ENCODE measurements around the gene FYN.

FYN gene

DNA sequence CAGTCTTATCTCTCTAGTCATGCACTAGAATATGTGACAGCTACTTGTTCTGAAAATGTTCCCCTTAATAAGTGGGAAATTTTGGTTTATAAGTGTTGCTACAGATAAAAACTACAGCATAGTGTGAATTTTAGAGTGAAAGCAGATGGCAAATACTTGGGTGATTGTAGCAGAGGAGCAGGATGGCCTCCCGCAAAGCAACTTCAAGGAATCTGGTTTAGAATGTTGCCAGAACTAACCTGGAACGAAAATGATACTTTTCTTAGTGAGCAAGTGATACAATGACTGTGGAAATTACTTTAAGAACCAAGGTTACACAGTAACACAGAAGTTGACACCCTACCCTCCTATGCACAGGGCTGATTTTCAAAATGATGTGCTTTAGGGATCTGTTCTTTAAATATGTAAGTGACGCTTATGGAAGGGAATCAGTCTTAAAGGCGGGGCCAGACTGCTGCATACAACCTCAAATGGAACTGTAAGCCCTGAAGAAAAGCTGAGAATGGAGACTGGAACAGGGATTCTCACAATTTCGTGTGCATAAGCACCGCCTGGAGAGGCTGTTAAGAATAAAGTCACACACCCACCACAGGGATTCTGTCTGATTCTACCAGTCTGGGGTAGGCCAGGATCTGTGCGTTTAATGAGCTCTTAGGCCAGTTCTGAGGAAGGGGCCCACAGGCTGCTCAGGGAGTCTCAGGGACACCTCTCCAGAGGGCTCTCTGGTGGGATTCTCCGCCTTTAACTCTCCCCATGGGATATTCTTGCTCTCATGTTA is 97.9 kb downstream of the FYN start:
- Histone ChIP-seq H3K79me2 (ENCODE audit: insufficient read depth, low read length) (no peaks in the 10 kb centered on the region), H3K27me3 (ENCODE audit: low read length) (no peaks in the 10 kb centered on the region), H2AFZ (ENCODE audit: low read depth, low read length, severe bottlenecking) (no peak overlapping the region), H3K27ac (ENCODE audit: low read depth, low read length) (no peak overlapping the region), H3F3A (ENCODE audit: insufficient read depth) (no peaks in the 10 kb centered on the region), H3K9ac (ENCODE audit: low read length) (no peak overlapping the region), H3K4me3 (ENCODE audit: insufficient read depth, low read length, poor library complexity, severe bottlenecking) (no peak overlapping the region), H3K4me2 (ENCODE audit: low read depth, low read length, poor library complexity, severe bottlenecking) (no peak overlapping the region), H3K9me3 (ENCODE audit: insufficient read depth, low read length) (no peaks in the 10 kb centered on the region), H3K36me3 (ENCODE audit: low read length) (no peaks in the 10 kb centered on the region), H3K9me2 (replicated peaks; ENCODE audit: insufficient read depth, low read length) (no peaks in the 10 kb centered on the region), H4K20me1 (ENCODE audit: low read depth, low read length) (no peaks in the 10 kb centered on the region)
- TF ChIP-seq EZH2phosphoT487 (conservative IDR thresholded peaks at IDR 0.05; ENCODE audit: low read length) (no peak), CTCF (IDR thresholded peaks at IDR 0.05; ENCODE audit: insufficient read depth, low read length, poor library complexity, severe bottlenecking) (no peak)

DNA sequence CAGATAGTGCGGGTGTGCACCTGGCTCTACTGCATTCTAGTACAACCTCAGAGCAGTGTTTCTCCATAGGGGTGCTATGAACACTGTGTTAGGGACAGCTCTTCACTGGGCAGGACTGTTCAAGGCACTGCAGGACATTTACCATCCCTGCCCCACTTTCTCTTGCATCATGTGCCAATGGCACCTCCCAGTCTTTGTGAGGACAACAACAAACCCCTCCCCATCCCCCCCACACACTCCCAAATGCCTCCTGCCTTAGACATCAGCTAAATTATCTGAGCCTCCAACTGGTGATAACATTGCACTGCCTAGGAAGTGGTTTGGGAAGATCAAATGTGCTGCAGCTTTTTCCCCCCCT is 98.9 kb downstream of the FYN start:
- no peaks in the 10 kb centered on the region for H3K36me3 ChIP-seq (ENCODE audit: low read length)
- H3K9ac ChIP-seq (ENCODE audit: low read length) = no peak overlapping the region
- H4K20me1 ChIP-seq (ENCODE audit: low read depth, low read length) = no peaks in the 10 kb centered on the region
- no peak overlapping the region for H3K27ac ChIP-seq (ENCODE audit: low read depth, low read length)
- no peaks in the 10 kb centered on the region for H3K9me3 ChIP-seq (ENCODE audit: insufficient read depth, low read length)
- H2AFZ ChIP-seq (ENCODE audit: low read depth, low read length, severe bottlenecking) = no peak overlapping the region
- TF ChIP-seq EZH2phosphoT487 (conservative IDR thresholded peaks at IDR 0.05; ENCODE audit: low read length) = no peak
- TF ChIP-seq CTCF (IDR thresholded peaks at IDR 0.05; ENCODE audit: insufficient read depth, low read length, poor library complexity, severe bottlenecking) = no peak
- H3K4me3 ChIP-seq (ENCODE audit: insufficient read depth, low read length, poor library complexity, severe bottlenecking) = no peak overlapping the region
- no peak overlapping the region for H3K4me2 ChIP-seq (ENCODE audit: low read depth, low read length, poor library complexity, severe bottlenecking)
- H3K79me2 ChIP-seq (ENCODE audit: insufficient read depth, low read length) = no peaks in the 10 kb centered on the region
- H3K9me2 ChIP-seq (replicated peaks; ENCODE audit: insufficient read depth, low read length) = no peaks in the 10 kb centered on the region
- no peaks in the 10 kb centered on the region for H3K27me3 ChIP-seq (ENCODE audit: low read length)
- no peaks in the 10 kb centered on the region for H3F3A ChIP-seq (ENCODE audit: insufficient read depth)

DNA sequence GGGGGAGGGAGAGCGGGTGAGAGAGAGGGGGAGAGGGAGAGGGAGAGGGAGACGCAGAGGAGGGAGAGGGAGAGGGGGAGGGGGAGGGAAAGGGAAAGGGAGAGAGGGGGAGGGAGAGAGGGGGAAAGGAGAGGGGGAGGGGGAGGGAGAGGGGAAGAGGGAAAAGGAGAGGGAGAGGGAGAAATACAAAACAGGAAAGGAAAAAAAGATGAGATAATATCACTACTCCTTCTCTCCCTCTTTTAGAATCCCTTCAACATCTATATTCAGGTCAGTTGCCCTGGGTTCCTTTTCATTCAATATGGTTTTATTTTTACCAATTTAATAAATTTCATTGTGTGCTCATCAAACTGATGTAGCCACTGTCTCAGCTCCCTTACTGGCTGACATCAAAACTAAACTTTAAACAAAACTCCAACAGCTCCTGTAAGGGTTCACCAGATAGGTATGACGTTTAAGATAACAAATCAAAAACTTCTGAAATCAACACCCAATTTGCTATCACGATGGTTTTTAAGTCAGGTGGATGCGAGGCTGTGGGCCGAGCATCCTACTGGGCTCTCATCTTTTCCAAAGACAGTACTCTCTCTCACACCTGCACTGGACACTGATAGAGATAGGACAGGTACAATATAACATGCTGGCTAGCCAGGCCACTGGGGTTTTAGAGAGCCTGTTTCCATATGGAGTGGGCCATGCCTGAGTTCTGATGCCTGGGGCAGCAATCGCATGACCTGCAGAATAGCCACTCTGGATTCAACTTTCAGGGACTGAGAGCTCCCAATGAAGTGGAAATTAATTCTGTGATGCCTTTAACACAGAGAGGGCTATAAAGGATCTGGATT is 99.5 kb downstream of the FYN start:
- Histone ChIP-seq H3K79me2 (ENCODE audit: insufficient read depth, low read length) (no peaks in the 10 kb centered on the region), H4K20me1 (ENCODE audit: low read depth, low read length) (no peaks in the 10 kb centered on the region), H3K27me3 (ENCODE audit: low read length) (no peaks in the 10 kb centered on the region), H3F3A (ENCODE audit: insufficient read depth) (no peaks in the 10 kb centered on the region), H2AFZ (ENCODE audit: low read depth, low read length, severe bottlenecking) (no peak overlapping the region), H3K9me2 (replicated peaks; ENCODE audit: insufficient read depth, low read length) (no peaks in the 10 kb centered on the region), H3K9ac (ENCODE audit: low read length) (no peak overlapping the region), H3K36me3 (ENCODE audit: low read length) (no peaks in the 10 kb centered on the region), H3K4me2 (ENCODE audit: low read depth, low read length, poor library complexity, severe bottlenecking) (no peak overlapping the region), H3K4me3 (ENCODE audit: insufficient read depth, low read length, poor library complexity, severe bottlenecking) (no peak overlapping the region), H3K27ac (ENCODE audit: low read depth, low read length) (no peak overlapping the region), H3K9me3 (ENCODE audit: insufficient read depth, low read length) (no peaks in the 10 kb centered on the region)
- TF ChIP-seq CTCF (IDR thresholded peaks at IDR 0.05; ENCODE audit: insufficient read depth, low read length, poor library complexity, severe bottlenecking) (no peak), EZH2phosphoT487 (conservative IDR thresholded peaks at IDR 0.05; ENCODE audit: low read length) (no peak)

All from SU-DHL-6 (cell line).